Mammary microvascular endothelial cell (primary cell): ENCODE data around the gene TMEM144. TPM values are rescaled to one million over a fixed set of nuclear protein-coding genes. Genes with fewer than 3 reads are reported as not detected.

Experiments
- total RNA-seq: library from RNA; depleted of rRNA; stranded (reverse); fragments of >200 nt; gene quantifications from 2 replicates; pipeline ENCODE4 v1.2.3, GENCODE V29; 2015

Gene TMEM144
- 2.8 and 4.5 TPM in 2 replicates for total RNA-seq

DNA sequence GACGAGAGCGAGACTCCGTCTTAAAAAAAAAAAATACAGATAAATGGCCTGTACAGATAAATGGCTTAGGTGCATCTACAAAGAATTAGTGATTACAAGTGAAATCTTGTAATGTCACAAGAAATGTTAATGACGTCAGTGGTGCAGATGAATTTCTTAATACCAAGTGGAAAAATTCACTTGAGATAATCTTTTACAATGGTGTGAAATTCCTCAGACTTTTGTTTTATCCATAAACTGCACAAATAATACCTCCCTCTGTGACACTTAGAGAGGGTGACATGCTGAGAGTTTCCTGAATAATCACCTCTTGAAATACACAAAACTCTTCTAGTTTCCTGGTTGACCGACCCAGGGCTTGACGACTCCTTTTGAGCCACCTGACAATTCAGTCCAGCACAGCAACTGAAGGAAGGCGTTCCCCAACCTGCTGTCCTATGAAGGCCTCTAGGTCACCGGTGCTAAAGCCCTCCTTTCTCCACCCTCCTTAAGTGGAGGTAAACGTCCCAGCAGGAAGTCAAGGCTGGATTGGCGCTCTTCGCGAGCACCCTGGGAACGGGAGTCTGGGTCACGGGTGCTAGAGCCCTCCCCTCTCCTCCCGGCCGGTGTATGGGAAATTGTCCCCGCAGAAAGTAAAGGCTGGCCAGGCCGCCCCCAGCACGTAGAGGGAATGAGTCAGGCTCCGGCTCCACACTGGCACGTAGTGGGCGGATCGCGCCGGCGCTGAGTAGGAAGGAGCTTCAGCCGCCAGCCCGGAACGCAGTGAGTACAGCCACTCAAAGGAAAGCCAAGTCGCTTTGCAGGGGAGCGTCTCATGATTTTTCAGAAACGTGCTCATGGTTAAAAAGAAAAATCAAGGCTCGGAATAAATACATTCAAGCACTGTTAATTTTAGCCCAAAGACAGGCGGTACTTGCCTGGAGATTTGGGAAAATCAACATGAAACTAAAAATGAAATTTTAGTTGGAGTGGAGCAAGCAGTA, at the start of gene TMEM144:
Gene TMEM144 (plus strand): TSS at position 662 of the 983 bp plus-strand sequence. CDS start 2,182 bp downstream, outside the sequence.

DNA sequence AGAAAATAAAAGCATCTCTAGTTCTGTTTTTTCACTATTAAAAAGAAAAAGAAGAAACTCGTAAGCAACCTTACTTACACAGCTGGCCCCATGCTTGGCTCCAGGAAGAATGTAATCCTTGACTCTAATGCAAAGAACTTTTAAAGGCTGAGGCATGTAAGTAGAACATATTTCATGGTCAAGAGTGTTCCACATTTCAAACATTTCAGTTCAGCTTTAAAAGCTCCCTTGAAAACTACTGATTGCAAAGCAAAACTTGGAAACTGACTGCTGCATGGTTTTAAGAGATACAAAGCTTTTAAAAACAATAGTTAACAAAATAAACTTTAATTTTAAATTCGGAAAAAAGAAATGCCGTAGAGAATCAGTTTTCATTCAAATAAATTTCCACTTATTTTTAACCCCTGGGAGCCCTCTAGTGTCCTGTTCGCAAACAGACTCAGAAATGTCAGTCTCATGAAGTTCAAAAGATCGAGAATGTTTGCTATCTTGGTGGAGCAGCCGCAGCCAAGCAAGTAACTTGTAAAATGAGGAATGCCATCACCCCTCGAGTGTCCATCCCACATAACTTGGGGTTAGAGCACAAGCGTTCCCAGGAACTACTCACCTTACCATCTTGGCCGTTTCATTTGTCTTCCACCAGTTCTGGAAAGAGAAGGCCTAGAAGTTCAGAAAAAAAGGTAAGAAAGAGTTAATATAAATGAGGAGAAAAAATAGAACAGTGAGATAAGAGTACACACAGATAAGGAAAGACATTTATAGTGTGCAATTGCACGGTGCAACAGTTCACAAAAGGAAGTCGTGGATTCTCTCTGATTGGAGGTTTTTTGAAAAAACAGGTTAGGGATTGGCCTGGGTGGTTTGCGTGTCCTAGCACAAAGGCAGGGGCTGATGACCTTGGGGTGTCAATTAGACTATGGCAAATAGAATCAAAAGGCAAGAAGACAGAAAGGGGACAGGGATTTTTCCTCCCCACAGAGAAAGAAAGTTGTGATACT, 37.7 kb upstream of the TMEM144 start, which contains the start of gene GASK1B:
Gene GASK1B (minus strand): TSS at position 765 of the 998 bp plus-strand sequence. CDS start 1,650 bp downstream, outside the sequence.

Other genes starting within 250 kb of the TMEM144 start
- gene GASK1B, start 37.5 kb upstream of the TMEM144 start, total RNA-seq, result 37.8 and 39.0 TPM in 2 replicates